Endothelial cell of umbilical vein (primary cell): ENCODE data around the gene PITPNM3.

ENCODE experiments used
- FOS ChIP-seq: IDR thresholded peaks from 2 replicates; pipeline ENCODE4 v1.6.1; 2011; ENCODE audit warnings: mild to moderate bottlenecking, low read length, moderate library complexity, borderline replicate concordance; ENCODE audit not compliant: insufficient read depth
- POLR2A ChIP-seq: IDR thresholded peaks from 2 replicates; pipeline ENCODE4 v1.6.1; 2012; ENCODE audit warnings: low read depth, mild to moderate bottlenecking, control low read depth, low read length
- POLR2AphosphoS5 ChIP-seq: IDR thresholded peaks from 2 replicates; pipeline ENCODE4 v1.6.1; 2012; ENCODE audit warnings: low read depth, mild to moderate bottlenecking, control low read depth, low read length, moderate library complexity; ENCODE audit not compliant: insufficient read depth
- TF ChIP-seq, protein P1 (sequence below): IDR thresholded peaks from 2 replicates; pipeline ENCODE4 v1.6.1; 2011; ENCODE audit not compliant: insufficient read depth, insufficient read length
- TF ChIP-seq, protein P2 (sequence below), 2 donors: IDR thresholded peaks; 1 replicate in 1 of 2; 2 replicates in 1 of 2; pipeline ENCODE4 v1.5.1; 2011; ENCODE audit warnings: low read length in 2 of 2, mild to moderate bottlenecking in 2 of 2, moderate library complexity in 2 of 2, control low read depth in 1 of 2, inconsistent platforms in 1 of 2, low read depth in 1 of 2; ENCODE audit not compliant: insufficient read depth in 1 of 2; ENCODE audit errors: extremely low read depth in 1 of 2

GRCh38 chr17:6462692-6463091 lies 93.7 kb downstream of the PITPNM3 start:
- TF ChIP-seq, protein P1, sequence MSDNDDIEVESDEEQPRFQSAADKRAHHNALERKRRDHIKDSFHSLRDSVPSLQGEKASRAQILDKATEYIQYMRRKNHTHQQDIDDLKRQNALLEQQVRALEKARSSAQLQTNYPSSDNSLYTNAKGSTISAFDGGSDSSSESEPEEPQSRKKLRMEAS = no peak
- TF ChIP-seq POLR2AphosphoS5 (no peak), POLR2A (no peak), FOS (no peak)
- TF ChIP-seq, protein P2, sequence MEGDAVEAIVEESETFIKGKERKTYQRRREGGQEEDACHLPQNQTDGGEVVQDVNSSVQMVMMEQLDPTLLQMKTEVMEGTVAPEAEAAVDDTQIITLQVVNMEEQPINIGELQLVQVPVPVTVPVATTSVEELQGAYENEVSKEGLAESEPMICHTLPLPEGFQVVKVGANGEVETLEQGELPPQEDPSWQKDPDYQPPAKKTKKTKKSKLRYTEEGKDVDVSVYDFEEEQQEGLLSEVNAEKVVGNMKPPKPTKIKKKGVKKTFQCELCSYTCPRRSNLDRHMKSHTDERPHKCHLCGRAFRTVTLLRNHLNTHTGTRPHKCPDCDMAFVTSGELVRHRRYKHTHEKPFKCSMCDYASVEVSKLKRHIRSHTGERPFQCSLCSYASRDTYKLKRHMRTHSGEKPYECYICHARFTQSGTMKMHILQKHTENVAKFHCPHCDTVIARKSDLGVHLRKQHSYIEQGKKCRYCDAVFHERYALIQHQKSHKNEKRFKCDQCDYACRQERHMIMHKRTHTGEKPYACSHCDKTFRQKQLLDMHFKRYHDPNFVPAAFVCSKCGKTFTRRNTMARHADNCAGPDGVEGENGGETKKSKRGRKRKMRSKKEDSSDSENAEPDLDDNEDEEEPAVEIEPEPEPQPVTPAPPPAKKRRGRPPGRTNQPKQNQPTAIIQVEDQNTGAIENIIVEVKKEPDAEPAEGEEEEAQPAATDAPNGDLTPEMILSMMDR (IDR thresholded peaks at IDR 0.05; ENCODE audit: extremely low read depth in 1 of 2, insufficient read depth in 1 of 2, low read depth in 1 of 2, low read length in 2 of 2) = no peak
